NT2/D1 (cell line): Measurements from ENCODE around the gene COL18A1.

Source experiments
- YY1 ChIP-seq: IDR thresholded peaks from 2 replicates; pipeline ENCODE4 v1.6.1; 2011; ENCODE audit not compliant: insufficient read length, insufficient read depth
- ZNF274 ChIP-seq: IDR thresholded peaks from 2 replicates; pipeline ENCODE4 v1.6.1; 2011; ENCODE audit warnings: mild to moderate bottlenecking, low read depth, low read length

DNA sequence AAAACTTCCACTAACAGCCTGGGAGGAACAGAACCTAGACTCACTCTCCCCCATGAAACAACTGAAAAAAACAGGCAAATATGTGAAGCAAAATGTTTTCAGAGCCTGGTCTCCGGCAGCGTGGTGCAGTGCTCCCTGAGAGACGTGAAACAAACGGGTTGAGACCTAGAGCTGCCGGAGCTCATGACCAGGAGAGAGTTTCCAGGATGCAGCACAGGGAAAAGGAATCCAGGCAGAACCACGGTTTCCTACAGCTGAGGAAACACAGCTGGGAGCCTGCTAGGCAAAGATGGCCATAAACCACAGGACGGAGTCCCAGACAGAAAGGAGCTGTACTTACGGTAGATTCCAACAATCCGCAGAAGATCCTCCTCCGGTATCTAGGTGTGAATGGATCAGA, 157.4 kb downstream of the COL18A1 start:
- no peak for TF ChIP-seq YY1
- TF ChIP-seq ZNF274, result no peak
